Ovary (tissue), 9 donors: Measurements from ENCODE around the gene VCL. TPM values are rescaled to one million over a fixed set of nuclear protein-coding genes. Genes with fewer than 3 reads are reported as not detected.

ENCODE experiments used
- DNase-seq, 5 donors: peaks; one replicate each; pipeline ENCODE4 v3.0.0-alpha.2; 2019 to 2020
- H3K27ac ChIP-seq, 2 donors: fragments of 200-600 bp; one replicate each; pipeline versions ENCODE4 v1.5.1 to v1.8.0; 2019 to 2022
- H3K27me3 ChIP-seq: fragments of 200-600 bp; one replicate; pipeline ENCODE4 v1.8.0; 2022
- H3K36me3 ChIP-seq: fragments of 200-600 bp; sonication (generic); one replicate; pipeline ENCODE4 v1.5.1; 2019
- H3K4me1 ChIP-seq: one replicate; pipeline ENCODE4 v1.8.1; 2013; ENCODE audit warnings: mild to moderate bottlenecking, moderate library complexity; ENCODE audit not compliant: insufficient read depth
- H3K4me3 ChIP-seq: fragments of 200-600 bp; sonication (generic); one replicate; pipeline ENCODE4 v1.5.1; 2017
- H3K9me3 ChIP-seq, 2 donors: fragments of 200-600 bp in 1 of 2; sonication (generic) in 1 of 2; one replicate each; pipeline versions ENCODE4 v1.5.1 to v1.8.1; 2013 to 2019; ENCODE audit warnings: mild to moderate bottlenecking in 1 of 2, moderate library complexity in 1 of 2
- EP300 ChIP-seq: sonication (generic); formaldehyde crosslinking; IDR thresholded peaks from one replicate; pipeline ENCODE4 v1.6.1; 2017; ENCODE audit warnings: antibody characterized with exemption
- POLR2A ChIP-seq: fragments of 450-650 bp; IDR thresholded peaks from one replicate; pipeline ENCODE4 v1.6.1; 2017; ENCODE audit warnings: antibody characterized with exemption, mild to moderate bottlenecking, moderate library complexity
- WGBS, 3 donors: extraction: QIAGEN DNeasy Blood & Tissue Kit in 1 of 3; methylation state at CpG; one replicate each; pipeline versions ENCODE4 v1.1.5 to v1.1.7; 2013 to 2017; 5-methylcytosine and 5-hydroxymethylcytosine counted together
- intact Hi-C, 4 donors: fragments of 100-400 bp; cut with DNase I; formaldehyde crosslinking; loops; one replicate each; pipeline versions ENCODE4 v1.11.0 to v1.15.1; 2022 to 2023
- polyA plus RNA-seq, 2 donors: library from polyadenylated mRNA; stranded (reverse); fragments of 200-250 nt in 1 of 2; fragments of 350-450 nt in 1 of 2; fragmentation: Illumina TruSeq in 1 of 2; extraction: RNeasy Lipid Tissue Mini Kit (QIAGEN cat#74804) in 1 of 2; gene quantifications; one replicate each; pipeline ENCODE4 v1.2.3, GENCODE V29; 2013 to 2014
- total RNA-seq, 7 donors: library from RNA; depleted of rRNA in 2 of 7; stranded (reverse); fragments of >200 nt in 2 of 7; fragmentation: NEBNext Ultra II Directional in 3 of 7; extraction: Animal tissue kit (Norgen Biotek cat#: 25700) in 3 of 7; gene quantifications; one replicate each; pipeline versions ENCODE4 v1.1.0 to v1.2.4, GENCODE V29; 2016 to 2023
- TF ChIP-seq, protein P1 (sequence below), 3 donors: fragments of 450-650 bp in 2 of 3; fragments of 200-600 bp in 1 of 3; IDR thresholded peaks; one replicate each; pipeline versions ENCODE4 v1.5.1 to v1.8.0; 2016 to 2022; ENCODE audit warnings: antibody characterized with exemption in 3 of 3, mild to moderate bottlenecking in 1 of 3
- donor health status: DM: no; HTN: no; CAD: no; lungs with moderate emphysema.
- donor health status: DM: no; HTN: no; CAD: no.
- donor health status: Bipolar disorder and iron deficiency.
- donor health status: DM: yes; HTN: yes; CAD: no.
- donor health status: DM: no; HTN: no; CAD: no.
- donor health status: DM: yes; HTN: yes; CAD: no.

Gene VCL
- total and polyA plus RNA-seq, 9 donors: 43.3 to 189 (median 114) TPM

- peaks cover 7% of the 10 kb centered on the region for H3K4me1 ChIP-seq
Measured at GRCh38 chr10:74067373-74068352, 69.7 kb downstream of the VCL start.

GRCh38 chr10:74071157-74071556, 73.2 kb downstream of the VCL start:
- Histone ChIP-seq H3K9me3 (no peaks in the 10 kb centered on the region), H3K4me3 (no peak overlapping the region), H3K27ac (no peak overlapping the region), H3K36me3 (no peaks in the 10 kb centered on the region), H3K27me3 (no peaks in the 10 kb centered on the region), H3K4me1 (peaks cover 7% of the 10 kb centered on the region)
- no peak for DNase-seq
- TF ChIP-seq, protein P1, sequence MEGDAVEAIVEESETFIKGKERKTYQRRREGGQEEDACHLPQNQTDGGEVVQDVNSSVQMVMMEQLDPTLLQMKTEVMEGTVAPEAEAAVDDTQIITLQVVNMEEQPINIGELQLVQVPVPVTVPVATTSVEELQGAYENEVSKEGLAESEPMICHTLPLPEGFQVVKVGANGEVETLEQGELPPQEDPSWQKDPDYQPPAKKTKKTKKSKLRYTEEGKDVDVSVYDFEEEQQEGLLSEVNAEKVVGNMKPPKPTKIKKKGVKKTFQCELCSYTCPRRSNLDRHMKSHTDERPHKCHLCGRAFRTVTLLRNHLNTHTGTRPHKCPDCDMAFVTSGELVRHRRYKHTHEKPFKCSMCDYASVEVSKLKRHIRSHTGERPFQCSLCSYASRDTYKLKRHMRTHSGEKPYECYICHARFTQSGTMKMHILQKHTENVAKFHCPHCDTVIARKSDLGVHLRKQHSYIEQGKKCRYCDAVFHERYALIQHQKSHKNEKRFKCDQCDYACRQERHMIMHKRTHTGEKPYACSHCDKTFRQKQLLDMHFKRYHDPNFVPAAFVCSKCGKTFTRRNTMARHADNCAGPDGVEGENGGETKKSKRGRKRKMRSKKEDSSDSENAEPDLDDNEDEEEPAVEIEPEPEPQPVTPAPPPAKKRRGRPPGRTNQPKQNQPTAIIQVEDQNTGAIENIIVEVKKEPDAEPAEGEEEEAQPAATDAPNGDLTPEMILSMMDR (IDR thresholded peaks at IDR 0.05): no peak
- TF ChIP-seq EP300: no peak
- TF ChIP-seq POLR2A: no peak
- intact Hi-C loops: no loop called here

More at GRCh38 chr10:74067373-74068352, 69.7 kb downstream of the VCL start:
- peak in 1 of 5 donors; percentile 40 for DNase-seq
- TF ChIP-seq, protein P1 (IDR thresholded peaks at IDR 0.05): no peak
- Histone ChIP-seq H3K27me3 (no peaks in the 10 kb centered on the region), H3K27ac (no peak overlapping the region), H3K4me3 (no peak overlapping the region), H3K9me3 (no peaks in the 10 kb centered on the region), H3K36me3 (no peaks in the 10 kb centered on the region)
- intact Hi-C loops: no loop called here
- WGBS, 3 donors: 11 to 17% (median 15%) methylated on average over 4 of the region's 4 CpGs

- Histone ChIP-seq H3K36me3 (no peaks in the 10 kb centered on the region), H3K27ac (no peak overlapping the region), H3K9me3 (no peaks in the 10 kb centered on the region), H3K4me3 (no peak overlapping the region), H3K4me1 (peaks cover 7% of the 10 kb centered on the region), H3K27me3 (no peaks in the 10 kb centered on the region)
- WGBS, 3 donors: 78 to 89% (median 85%) methylated on average over 6 of the region's 6 CpGs
- intact Hi-C loops: no loop called here
- TF ChIP-seq EP300 (no peak), POLR2A (no peak)
- TF ChIP-seq, protein P1 (IDR thresholded peaks at IDR 0.05): no peak
- no peak for DNase-seq
Measured at GRCh38 chr10:74072503-74072902, 74.6 kb downstream of the VCL start.

GRCh38 chr10:74075906-74076305, 78.0 kb downstream of the VCL start:
- no peaks in the 10 kb centered on the region for H3K36me3 ChIP-seq
- peaks cover 7% of the 10 kb centered on the region for H3K4me1 ChIP-seq
- DNase-seq: no peak
- H3K4me3 ChIP-seq: no peak overlapping the region
- TF ChIP-seq EP300: no peak
- TF ChIP-seq, protein P1 (IDR thresholded peaks at IDR 0.05): no peak
- no peak for TF ChIP-seq POLR2A
- H3K27ac ChIP-seq: no peak overlapping the region
- no peaks in the 10 kb centered on the region for H3K27me3 ChIP-seq
- intact Hi-C loops: loop anchor here in 1 of 4 donors (5.0 kb wide), 1 partner anchor 189 kb away; no protein-coding TSS in a partner anchor
- WGBS, 3 donors: 82 to 94% (median 93%) methylated on average over 5 of the region's 5 CpGs
- no peaks in the 10 kb centered on the region for H3K9me3 ChIP-seq
